ENCODE results near the gene IRF2BPL. TPM values are rescaled to one million over a fixed set of nuclear protein-coding genes. Genes with fewer than 3 reads are reported as not detected.

Gene IRF2BPL
- total and polyA plus RNA-seq, 9 of the 15 experiments (the other 6 are each of a cell fraction or from before 2014, with no cell fraction given), result 0.52 to 21.6 (median 2.5) TPM

DNA sequence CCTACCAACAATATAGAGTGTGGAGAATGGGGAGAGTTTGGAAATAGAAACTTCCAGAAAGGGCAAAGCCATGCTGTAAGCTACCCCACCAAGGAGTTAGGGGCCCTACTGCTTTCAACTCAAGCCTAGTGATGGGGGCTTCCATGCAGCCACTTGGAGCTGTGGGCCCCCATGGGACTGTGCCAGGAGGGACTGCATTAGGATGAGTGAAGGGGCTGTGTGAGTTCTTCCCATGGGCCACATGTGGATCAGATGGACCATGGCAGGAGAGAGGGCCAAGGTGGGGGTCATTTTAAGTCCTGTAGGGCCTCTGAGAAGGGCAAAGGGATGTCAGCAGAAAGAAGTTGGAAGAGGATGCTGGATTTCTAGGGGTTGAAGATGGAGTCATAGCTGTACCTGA is 46.5 kb upstream of the IRF2BPL start:
- in situ Hi-C loops (cut with MboI), result loop anchor here (25.0 kb wide), 1 partner anchor 363 kb away; no protein-coding TSS in a partner anchor

DNA sequence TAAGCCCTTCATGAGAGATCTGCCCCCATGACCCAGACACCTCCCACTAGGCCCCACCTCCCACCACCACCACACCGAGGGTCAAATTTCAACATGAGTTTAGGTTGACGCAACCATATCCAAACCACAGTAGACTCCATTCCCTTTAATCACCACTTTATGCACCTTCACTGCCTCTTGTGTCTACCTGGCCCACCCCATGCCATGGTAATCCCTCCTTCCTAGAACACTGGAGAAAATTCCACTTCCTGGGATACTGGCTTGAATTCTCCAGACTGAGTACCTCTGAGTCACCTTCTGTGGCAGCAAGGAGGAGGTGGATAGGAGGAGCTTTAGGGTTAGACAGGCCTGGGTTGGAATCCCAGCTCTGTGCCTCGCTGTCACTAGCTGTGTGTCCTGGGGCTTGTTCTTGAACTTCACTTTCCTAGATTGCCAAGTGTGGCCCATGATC is 43.5 kb upstream of the IRF2BPL start:
- H3K9me3 ChIP-seq (replicated peaks; ENCODE audit: control insufficient read depth, insufficient read depth, low read depth, low read length), result no peaks in the 10 kb centered on the region
- ChIA-PET CTCF (ENCODE audit: low intra/inter-chr PET ratio) (interaction anchor here (1.3 kb wide), 1 partner anchor 199 kb away, joined by 6 read pairs; no protein-coding TSS in a partner anchor), POLR2A (no interaction called here)
- FAIRE-seq, result no peak
- 0% methylated on average over 3 of the region's 3 CpGs for WGBS (ENCODE audit: insufficient coverage, low coverage, missing lambda C conversion rate)
- H3K4me1 ChIP-seq (replicated peaks in 1 of 2; ENCODE audit: control insufficient read depth in 2 of 2, insufficient read depth in 2 of 2, low read length in 2 of 2), result peaks cover 0 to 4% of the 10 kb centered on the region in 2 experiments; a peak in 3 of 5 replicates
- no peak overlapping the region for H3K4me2 ChIP-seq (ENCODE audit: insufficient read depth, low read length)
- H3K4me3 ChIP-seq, result no peak overlapping the region
- no peaks in the 10 kb centered on the region for H3K9me1 ChIP-seq (ENCODE audit: control insufficient read depth, insufficient read depth, low read length)
- H3K27me3 ChIP-seq (ENCODE audit: control insufficient read depth in 2 of 2, insufficient read depth in 2 of 2, low read length in 2 of 2), result peaks cover 0 to 6% of the 10 kb centered on the region in 2 experiments; a peak in 2 of 5 replicates
- DNase-seq (ENCODE audit: extremely low read depth in 1 of 4, low spot score in 3 of 4), result no peak
- no TSS peak for BruUV-seq (replicated peaks)
- no peaks in the 10 kb centered on the region for H3K36me3 ChIP-seq (ENCODE audit: control insufficient read depth, insufficient read depth, low read length)
- H3K79me2 ChIP-seq (ENCODE audit: control insufficient read depth, insufficient read depth, low read length), result no peaks in the 10 kb centered on the region
- intact Hi-C loops (cut with micrococcal nuclease), result loop anchor here (2.0 kb wide), 1 partner anchor 23 kb away; no protein-coding TSS in a partner anchor
- H4K20me1 ChIP-seq (replicated peaks; ENCODE audit: control insufficient read depth, insufficient read depth, low read length), result no peaks in the 10 kb centered on the region; the same call in 1 of the 2 replicates
- no peak overlapping the region for H2AFZ ChIP-seq (ENCODE audit: low read depth, low read length)
- no peak overlapping the region for H3K9ac ChIP-seq (ENCODE audit: insufficient read depth in 1 of 2, low read depth in 2 of 2, low read length in 2 of 2)
- in situ Hi-C loops (cut with MboI), result loop anchor here (25.0 kb wide), 1 partner anchor 360 kb away; no protein-coding TSS in a partner anchor
- no peak overlapping the region for H3K27ac ChIP-seq (ENCODE audit: extremely low read depth, low read depth, low read length)
- ATAC-seq, result peak; percentile 50; the same call in 2 of the 3 replicates
- TF ChIP-seq CEBPG (CRISPR knock-in tag; IDR thresholded peaks at IDR 0.05) (0 out of 2 replicates have a peak, but pooled peaks have one; percentile 28), CEBPG (tag; conservative IDR thresholded peaks at IDR 0.05 in 1 of 2, IDR thresholded peaks at IDR 0.05 in 1 of 2) (no peak), FOSL1 (tag; conservative IDR thresholded peaks at IDR 0.05) (peak; percentile 24; the same call in 1 of the 2 replicates)
- TF ChIP-seq, protein P1, sequence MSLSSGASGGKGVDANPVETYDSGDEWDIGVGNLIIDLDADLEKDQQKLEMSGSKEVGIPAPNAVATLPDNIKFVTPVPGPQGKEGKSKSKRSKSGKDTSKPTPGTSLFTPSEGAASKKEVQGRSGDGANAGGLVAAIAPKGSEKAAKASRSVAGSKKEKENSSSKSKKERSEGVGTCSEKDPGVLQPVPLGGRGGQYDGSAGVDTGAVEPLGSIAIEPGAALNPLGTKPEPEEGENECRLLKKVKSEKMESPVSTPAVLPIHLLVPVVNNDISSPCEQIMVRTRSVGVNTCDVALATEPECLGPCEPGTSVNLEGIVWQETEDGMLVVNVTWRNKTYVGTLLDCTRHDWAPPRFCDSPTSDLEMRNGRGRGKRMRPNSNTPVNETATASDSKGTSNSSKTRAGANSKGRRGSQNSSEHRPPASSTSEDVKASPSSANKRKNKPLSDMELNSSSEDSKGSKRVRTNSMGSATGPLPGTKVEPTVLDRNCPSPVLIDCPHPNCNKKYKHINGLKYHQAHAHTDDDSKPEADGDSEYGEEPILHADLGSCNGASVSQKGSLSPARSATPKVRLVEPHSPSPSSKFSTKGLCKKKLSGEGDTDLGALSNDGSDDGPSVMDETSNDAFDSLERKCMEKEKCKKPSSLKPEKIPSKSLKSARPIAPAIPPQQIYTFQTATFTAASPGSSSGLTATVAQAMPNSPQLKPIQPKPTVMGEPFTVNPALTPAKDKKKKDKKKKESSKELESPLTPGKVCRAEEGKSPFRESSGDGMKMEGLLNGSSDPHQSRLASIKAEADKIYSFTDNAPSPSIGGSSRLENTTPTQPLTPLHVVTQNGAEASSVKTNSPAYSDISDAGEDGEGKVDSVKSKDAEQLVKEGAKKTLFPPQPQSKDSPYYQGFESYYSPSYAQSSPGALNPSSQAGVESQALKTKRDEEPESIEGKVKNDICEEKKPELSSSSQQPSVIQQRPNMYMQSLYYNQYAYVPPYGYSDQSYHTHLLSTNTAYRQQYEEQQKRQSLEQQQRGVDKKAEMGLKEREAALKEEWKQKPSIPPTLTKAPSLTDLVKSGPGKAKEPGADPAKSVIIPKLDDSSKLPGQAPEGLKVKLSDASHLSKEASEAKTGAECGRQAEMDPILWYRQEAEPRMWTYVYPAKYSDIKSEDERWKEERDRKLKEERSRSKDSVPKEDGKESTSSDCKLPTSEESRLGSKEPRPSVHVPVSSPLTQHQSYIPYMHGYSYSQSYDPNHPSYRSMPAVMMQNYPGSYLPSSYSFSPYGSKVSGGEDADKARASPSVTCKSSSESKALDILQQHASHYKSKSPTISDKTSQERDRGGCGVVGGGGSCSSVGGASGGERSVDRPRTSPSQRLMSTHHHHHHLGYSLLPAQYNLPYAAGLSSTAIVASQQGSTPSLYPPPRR (CRISPR knock-in tag; IDR thresholded peaks at IDR 0.05; ENCODE audit: borderline replicate concordance), result no peak
- TF ChIP-seq, protein P2, sequence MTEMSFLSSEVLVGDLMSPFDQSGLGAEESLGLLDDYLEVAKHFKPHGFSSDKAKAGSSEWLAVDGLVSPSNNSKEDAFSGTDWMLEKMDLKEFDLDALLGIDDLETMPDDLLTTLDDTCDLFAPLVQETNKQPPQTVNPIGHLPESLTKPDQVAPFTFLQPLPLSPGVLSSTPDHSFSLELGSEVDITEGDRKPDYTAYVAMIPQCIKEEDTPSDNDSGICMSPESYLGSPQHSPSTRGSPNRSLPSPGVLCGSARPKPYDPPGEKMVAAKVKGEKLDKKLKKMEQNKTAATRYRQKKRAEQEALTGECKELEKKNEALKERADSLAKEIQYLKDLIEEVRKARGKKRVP (CRISPR knock-in tag; IDR thresholded peaks at IDR 0.05), result no peak

More for the DNA sequence above, 46.5 kb upstream of the IRF2BPL start:
- Histone ChIP-seq H3K4me2 (ENCODE audit: insufficient read depth, low read length) (no peak overlapping the region), H4K20me1 (replicated peaks; ENCODE audit: control insufficient read depth, insufficient read depth, low read length) (no peaks in the 10 kb centered on the region), H3K9me1 (ENCODE audit: control insufficient read depth, insufficient read depth, low read length) (no peaks in the 10 kb centered on the region), H3K9ac (ENCODE audit: insufficient read depth in 1 of 2, low read depth in 2 of 2, low read length in 2 of 2) (no peak overlapping the region), H3K4me3 (no peak overlapping the region), H3K9me3 (replicated peaks; ENCODE audit: control insufficient read depth, insufficient read depth, low read depth, low read length) (no peaks in the 10 kb centered on the region), H3K27ac (ENCODE audit: extremely low read depth, low read depth, low read length) (no peak overlapping the region), H3K79me2 (ENCODE audit: control insufficient read depth, insufficient read depth, low read length) (no peaks in the 10 kb centered on the region), H3K27me3 (ENCODE audit: control insufficient read depth in 2 of 2, insufficient read depth in 2 of 2, low read length in 2 of 2) (peaks cover 0 to 1% of the 10 kb centered on the region in 2 experiments; a peak in 2 of 5 replicates), H2AFZ (ENCODE audit: low read depth, low read length) (no peak overlapping the region), H3K36me3 (ENCODE audit: control insufficient read depth, insufficient read depth, low read length) (no peaks in the 10 kb centered on the region), H3K4me1 (replicated peaks in 1 of 2; ENCODE audit: control insufficient read depth in 2 of 2, insufficient read depth in 2 of 2, low read length in 2 of 2) (no peaks in the 10 kb centered on the region; a peak in 2 of 5 replicates)
- no peak for FAIRE-seq
- no peak for ATAC-seq
- intact Hi-C loops (cut with micrococcal nuclease), result no loop called here
- no peak for DNase-seq (ENCODE audit: extremely low read depth in 1 of 4, low spot score in 3 of 4)
- POLR2A ChIA-PET, result interaction anchor here (0.6 kb wide), 1 partner anchor 30 kb away, joined by 3 read pairs; no protein-coding TSS in a partner anchor
- BruUV-seq (replicated peaks), result no TSS peak
- TF ChIP-seq PYGO2 (tag; IDR thresholded peaks at IDR 0.05) (no peak), ZNF561 (CRISPR knock-in tag; conservative IDR thresholded peaks at IDR 0.05) (no peak), ZNF224 (CRISPR knock-in tag; IDR thresholded peaks at IDR 0.05) (no peak), ZNF778 (CRISPR knock-in tag; IDR thresholded peaks at IDR 0.05) (no peak)
- CTCF ChIA-PET (ENCODE audit: low intra/inter-chr PET ratio), result no interaction called here

Data from K562 (cell line).